NCI-H460 (cell line): ENCODE measurements around the gene MSI1. TPM values are rescaled to one million over a fixed set of nuclear protein-coding genes. Genes with fewer than 3 reads are reported as not detected.

Experiments
- DNase-seq: peaks from one replicate; pipeline ENCODE4 v3.0.0-alpha.2; 2016; ENCODE audit warnings: low read depth; ENCODE audit errors: extremely low read depth
- small RNA-seq, 2 experiments: library from RNA; depleted of rRNA; stranded (forward); fragments of <200 nt; gene quantifications; one replicate each; pipeline ENCODE3, GENCODE V24; 2014
- total RNA-seq: library from RNA; depleted of rRNA; stranded (reverse); fragments of >200 nt; shearing (Covaris generic); gene quantifications from 2 replicates; pipeline ENCODE4 v1.2.3, GENCODE V29; 2014; rRNA removed

Gene MSI1
- total RNA-seq, 1 experiment from 2014 or later = 0.17 TPM

DNA sequence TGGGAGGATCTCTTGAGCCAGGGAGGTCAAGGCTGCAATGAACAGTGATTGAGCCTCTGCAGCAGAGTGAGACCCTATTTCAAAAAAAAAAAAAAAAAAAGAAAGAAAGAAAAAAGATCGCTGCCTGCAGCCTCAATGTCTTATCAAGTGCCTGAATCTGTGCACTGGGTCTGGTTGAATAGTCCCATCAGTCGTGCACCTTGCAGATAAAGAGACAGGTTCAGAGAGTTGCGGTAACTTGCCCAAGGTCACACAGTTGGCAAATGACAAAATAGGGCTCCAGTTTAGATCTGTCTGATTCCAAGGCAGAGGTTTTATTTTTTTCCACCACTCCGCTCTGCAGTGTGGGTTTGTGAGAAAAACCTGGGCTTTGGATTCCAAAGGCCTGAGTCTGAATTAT, 40.7 kb downstream of the MSI1 start:
- no peak for DNase-seq

DNA sequence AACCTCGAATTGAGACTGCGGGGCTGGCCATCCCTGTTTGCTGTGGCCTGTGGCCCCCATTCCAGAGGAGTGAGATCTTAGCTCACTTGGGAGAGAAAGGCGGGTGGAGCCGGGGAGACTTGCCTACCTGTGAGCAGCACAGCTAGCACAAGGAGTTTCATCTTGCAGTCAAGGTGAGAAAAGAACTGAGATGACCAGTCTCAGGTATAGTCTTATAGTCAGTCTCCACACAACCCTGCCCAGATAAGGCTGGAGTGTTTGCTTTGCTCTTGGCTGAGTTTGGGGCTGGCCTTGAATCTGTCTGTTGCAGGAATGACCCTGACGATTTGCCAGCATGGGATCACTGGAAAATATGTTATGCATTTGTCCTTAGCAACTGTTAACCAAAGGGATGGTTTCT, 41.4 kb downstream of the MSI1 start, which contains the start of gene PLA2G1B:
Gene PLA2G1B (minus strand): TSS at position 187 of the 400 bp plus-strand sequence. CDS start 26 bp downstream, at position 161.
- no peak for DNase-seq

DNA sequence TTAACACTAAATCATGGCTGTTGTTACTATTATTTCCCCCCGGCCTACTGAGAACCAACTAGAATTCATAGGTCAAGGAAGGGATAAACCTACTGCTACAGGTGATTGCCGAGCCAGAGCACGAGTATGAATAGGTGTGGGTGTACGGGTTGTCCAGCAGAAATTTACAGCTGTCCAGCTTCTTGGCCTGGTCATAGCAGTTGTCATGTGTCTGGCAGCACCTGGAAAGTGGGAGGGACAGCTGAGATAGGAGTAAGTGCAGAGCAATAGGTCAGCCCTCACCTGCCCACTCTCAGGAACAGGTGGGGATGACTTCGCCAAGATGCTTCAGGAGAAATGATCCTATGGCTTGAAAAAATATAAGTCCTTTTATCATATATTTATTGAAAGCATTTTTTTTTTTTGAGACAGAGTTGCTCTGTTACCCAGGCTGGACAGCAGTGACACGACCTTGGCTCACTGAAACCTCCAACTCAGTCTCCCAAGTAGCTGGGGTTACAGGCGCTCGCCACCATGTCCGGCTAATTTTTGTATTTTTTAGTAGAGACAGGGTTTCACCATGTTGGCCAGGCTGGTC, 44.0 kb downstream of the MSI1 start:
- no peak for DNase-seq

DNA sequence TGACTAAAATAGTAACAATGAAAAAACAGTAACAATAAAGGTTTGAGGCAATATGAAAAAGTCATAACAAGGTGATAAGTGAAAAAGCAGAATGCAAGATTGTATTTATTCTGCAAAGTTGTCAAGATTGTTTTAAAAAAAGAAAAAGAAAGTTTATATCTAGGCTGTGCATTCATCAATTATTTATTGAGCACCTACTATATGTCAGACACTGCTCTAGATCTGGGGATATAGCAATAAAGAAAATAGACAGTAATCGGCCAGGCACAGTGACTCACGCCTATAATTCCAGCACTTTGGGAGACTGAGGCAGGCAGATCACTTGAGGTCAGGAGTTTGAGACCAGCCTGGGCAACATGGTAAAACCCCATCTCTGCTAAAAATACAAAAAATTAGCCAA, 45.2 kb downstream of the MSI1 start:
- DNase-seq = no peak

DNA sequence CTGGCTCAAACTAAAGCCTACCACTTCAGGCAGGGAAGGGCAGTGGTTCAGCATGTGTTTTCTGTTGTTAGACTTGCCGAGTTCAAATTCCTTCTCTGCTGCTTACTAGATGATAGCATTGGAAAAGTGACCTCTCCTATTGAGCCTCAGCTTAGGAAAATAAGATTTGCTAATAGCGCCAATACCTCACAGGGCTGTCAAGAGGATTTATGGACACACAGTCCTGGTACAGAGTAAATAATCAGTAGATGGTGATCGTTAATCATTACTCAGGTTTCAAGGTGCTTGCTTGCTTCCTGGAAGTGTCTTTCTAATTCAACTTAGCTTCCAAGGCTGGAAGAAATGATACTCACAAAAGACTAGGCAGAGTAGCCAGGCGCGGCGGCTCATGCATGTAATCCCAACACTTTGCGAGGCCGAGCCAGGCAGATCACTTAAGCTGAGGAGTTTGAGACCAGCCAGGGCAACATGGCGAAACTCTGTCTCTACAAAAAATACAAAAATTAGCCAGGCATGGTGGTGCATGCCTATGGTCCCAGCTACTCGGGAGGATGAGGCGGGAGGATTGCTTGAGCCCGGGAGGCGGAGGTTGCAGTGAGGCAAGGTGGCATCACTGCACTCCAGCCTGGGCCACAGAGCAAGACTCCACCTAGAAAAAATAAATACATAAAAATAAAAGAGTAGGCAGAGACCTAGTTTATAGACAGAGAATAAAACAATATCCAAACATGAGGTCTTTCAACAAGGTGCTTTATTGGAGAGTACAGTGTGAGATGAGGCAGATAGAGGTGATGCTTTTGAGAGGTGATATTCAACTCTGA, 47.4 kb downstream of the MSI1 start:
- no peak for DNase-seq

DNA sequence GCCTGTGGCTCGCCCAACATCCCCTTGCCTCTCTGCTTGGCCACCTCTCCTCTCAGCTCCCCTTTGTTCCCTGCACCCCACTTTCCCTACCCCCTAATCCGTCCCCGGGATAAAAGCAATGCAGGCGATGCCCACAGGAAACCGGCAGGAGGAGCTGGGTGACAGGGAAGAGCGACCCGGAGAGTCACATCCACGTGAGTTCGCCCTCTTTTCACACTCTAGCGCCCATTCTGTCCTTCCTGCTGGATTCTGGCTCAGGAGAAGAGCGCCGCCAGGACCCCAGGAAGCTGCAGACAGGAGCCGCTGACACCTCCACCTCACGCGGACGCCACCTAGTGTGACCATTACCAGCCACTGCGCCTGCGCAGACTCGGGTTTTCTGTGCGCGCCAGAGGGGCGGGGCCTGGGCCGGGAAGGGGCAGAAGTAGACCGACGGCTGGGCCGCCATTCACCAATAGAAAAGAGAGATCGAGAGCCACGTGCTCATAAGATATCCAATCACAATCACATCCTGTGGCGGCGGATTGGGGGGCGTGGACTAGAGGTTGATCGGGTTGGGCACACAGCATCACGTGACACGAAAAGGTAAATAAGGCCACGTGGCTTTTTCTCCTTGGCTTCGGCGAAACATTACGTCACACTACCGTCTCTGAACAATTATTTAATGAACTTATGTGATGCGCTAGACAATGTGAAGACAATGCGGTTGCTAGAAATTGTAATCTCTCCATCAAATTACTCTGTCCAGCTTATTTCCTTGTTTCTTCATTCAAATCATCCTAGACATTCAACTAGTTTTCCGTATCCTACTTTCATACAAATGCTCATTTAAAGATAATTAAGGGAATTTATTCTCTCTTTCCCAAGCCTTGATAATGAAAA, 51.5 kb downstream of the MSI1 start:
- peak; percentile 100 for DNase-seq

DNA sequence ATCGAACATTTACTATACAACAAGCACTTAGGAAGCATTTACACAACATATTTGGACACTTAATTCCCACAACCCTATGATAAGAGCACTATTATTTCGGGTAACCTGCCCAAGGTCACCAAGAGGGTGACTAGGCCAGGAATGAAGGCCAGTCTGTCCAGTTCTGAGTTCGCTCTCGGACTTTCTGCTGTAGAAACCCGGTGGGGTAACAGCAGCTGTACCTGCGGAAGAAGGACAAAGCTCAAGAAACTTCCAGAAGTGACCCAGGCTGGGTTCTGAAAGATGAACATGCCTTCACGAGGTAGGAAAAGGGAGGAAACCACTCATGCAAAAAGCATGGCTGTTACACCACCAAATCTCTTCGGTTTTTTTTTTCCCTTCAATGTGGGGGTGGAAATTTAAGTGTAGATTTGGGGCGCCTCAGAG, 52.2 kb downstream of the MSI1 start:
- DNase-seq = no peak

DNA sequence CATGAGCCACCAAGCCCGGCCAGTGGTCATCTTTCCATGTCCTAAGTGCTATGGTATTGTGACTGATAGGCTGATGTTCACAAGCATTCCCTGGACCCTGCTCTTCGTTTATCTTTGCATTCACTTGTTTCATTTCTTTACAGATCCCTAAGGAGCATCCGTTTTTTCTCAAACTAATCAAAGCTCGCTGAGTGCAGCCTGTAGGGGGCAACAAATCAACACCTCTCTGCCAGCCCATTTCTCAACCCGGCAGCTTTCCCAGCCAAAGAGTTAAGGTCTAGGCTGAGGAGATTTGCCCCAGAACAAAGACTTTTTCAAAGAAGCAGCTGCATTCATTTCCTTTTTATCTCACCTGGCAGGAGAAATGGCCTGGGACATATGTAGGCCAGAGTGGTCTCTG, 54.7 kb downstream of the MSI1 start:
- DNase-seq = no peak

DNA sequence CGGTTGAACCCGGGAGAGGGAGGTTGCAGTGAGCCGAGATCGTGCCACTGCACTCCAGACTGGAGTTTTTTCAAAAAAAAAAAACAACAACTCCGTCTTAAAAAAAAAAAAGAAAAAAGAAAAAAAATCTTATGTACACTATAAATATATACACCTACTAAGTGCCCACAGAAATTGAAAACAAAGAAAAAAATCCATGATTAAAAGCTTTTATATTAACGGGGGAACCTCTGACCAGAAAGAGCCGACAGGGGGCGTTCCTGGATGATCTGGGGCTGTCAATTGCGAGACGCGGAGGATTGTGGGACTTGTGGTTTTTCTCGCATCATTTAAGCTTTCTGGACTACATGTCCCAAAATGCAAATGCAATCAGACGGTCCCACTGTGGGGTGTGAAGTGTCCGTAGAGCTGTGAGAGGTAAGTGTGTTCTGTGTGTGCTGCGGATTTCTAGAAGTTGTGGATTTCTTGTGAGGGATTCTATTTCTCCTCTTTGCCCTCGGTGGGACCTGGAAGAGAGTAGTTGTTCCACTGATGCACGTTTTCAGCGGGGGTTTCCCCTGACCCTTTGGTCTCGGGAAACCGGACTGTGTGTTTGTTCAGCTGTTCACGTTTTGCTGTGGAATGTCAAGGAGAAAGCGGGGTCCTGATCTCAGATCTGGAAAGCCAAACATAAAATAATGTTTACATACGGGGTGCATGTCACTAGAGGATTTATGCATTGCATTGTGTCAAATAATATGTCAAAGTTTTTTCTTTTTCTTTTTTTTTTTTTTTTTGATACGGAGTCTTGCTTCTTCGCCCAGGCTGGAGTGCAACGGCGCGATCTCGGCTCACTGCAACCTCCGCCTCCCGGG, 66.8 kb downstream of the MSI1 start, which contains the start of gene SIRT4:
Gene SIRT4 (plus strand): TSS at position 360 of the 854 bp plus-strand sequence. CDS start 1,241 bp downstream, outside the sequence.
- DNase-seq = peak; percentile 95

DNA sequence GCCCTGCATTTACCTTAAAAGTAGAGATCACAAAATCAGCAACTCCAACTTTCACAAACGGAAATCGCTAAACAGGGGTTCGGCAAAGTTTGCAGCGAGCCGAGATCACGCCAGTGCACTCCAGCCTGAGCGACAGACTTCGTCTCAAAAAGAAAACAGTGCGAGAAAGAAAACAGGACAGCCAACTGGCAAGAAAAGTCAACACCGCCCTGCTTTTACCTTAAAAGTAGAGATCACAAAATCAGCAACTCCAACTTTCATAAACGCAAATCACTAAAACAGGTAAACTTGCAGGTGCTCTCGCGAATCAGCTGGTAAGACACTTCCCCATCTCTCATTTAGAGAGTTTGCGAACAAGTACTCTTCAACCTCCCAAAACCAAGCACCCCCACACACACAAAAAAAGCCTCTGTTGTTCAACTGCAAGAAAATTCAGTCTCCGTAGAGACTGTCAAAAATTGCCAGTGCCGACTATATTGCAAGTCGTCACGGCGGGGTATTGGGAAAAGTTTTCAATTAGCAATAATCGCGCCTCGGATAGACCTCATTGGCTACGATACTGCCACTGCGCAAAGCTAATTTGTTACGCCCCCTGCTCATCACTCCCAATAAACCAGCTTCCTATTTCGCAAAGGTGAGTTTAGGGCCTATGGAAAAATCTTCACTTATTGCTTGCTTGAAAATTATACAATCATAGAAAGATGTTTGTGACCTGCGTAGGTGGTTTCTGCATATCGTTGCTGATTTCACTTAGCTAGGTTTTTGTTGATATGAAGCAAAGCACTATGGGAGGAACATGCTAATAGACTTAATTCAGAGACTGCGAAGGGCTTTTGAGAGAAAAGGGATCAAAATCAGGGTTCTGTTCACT, 76.1 kb downstream of the MSI1 start, which contains the start of gene RNU4-1:
Gene RNU4-1 (minus strand): TSS at position 577 of the 871 bp plus-strand sequence.
- peak; percentile 96 for DNase-seq

DNA sequence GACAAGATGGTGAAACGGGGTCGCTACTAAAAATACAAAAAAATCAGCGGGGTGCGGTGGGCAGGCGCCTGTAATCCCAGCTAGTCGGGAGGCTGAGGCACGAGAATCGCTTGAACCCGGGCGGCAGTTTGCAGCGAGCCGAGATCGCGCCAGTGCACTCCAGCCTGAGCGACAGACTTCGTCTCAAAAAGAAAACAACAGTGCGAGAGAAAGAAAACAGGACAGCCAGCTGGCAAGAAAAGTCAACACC, 76.6 kb downstream of the MSI1 start:
- DNase-seq = no peak

Small RNA genes within 50 kb of the gene (small RNA-seq; reads per million reads assigned to genes)
- gene RNU4-1 (1,038 to 3,030 reads per million in 2 experiments), gene RNU4-2 (362 to 988 reads per million in 2 experiments), gene RNU6-1088P (0 reads per million in 2 experiments)

Other genes starting within 250 kb of the MSI1 start
- gene GCN1, start 174.4 kb downstream of the MSI1 start, total RNA-seq = 67.3 and 88.6 TPM in 2 replicates
- gene RPLP0, start 168.1 kb downstream of the MSI1 start, total RNA-seq = 5,894 and 6,669 TPM in 2 replicates
- 40.1 and 46.9 TPM in 2 replicates for gene PXN, start 103.4 kb downstream of the MSI1 start, total RNA-seq
- not detected in 2 replicates for gene RNU4-2, start 77.3 kb downstream of the MSI1 start, total RNA-seq
- gene RNU4-1, start 75.9 kb downstream of the MSI1 start, total RNA-seq = under 0.01 TPM in 1 of 2 replicates, not detected in the other
- 0.97 and 1.7 TPM in 2 replicates for gene SIRT4, start 66.8 kb downstream of the MSI1 start, total RNA-seq
- not detected in 2 replicates for gene PLA2G1B, start 41.4 kb downstream of the MSI1 start, total RNA-seq
- gene COX6A1, start 68.9 kb upstream of the MSI1 start, total RNA-seq = 847 and 1,113 TPM in 2 replicates
- gene TRIAP1, start 77.2 kb upstream of the MSI1 start, total RNA-seq = 88.1 and 91.3 TPM in 2 replicates
- gene GATC, start 77.3 kb upstream of the MSI1 start, total RNA-seq = 32.8 and 35.6 TPM in 2 replicates
- gene SRSF9, start 100.6 kb upstream of the MSI1 start, total RNA-seq = 126 and 146 TPM in 2 replicates
- gene DYNLL1, start 126.9 kb upstream of the MSI1 start, total RNA-seq = 205 and 250 TPM in 2 replicates
- gene COQ5, start 160.0 kb upstream of the MSI1 start, total RNA-seq = 47.5 and 55.1 TPM in 2 replicates
- gene RNF10, start 165.2 kb upstream of the MSI1 start, total RNA-seq = 90.8 and 94.5 TPM in 2 replicates
- gene POP5, start 212.2 kb upstream of the MSI1 start, total RNA-seq = 42.5 and 45.6 TPM in 2 replicates